ENCODE results near the gene OR13J1. TPM values are rescaled to one million over a fixed set of nuclear protein-coding genes. Genes with fewer than 3 reads are reported as not detected.

OR13J1 gene
- total and polyA plus RNA-seq, 4 donors = not detected

DNA sequence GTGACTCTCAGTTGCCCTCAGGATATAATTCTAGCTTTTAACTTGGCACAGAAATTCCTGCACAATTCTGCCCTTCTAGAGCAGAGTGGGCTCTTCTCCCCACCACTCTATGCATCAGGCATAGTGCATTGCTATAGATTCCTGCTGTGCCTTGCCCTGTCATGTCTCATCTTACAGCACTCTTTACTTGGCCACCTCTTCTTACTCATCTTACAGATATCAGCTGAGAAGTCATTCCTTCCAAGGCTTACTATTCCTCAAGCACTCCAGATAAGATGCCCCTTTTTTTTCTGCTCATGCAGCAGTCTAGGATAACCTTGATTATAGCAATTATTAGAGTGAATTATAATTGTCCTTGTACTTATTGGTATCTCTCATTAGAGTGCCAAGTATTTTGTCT lies 47.3 kb downstream of the OR13J1 start:
- no peak for DNase-seq
- Histone ChIP-seq H3K9me3 (ENCODE audit: control insufficient read depth, low read length) (no peaks in the 10 kb centered on the region), H3K4me1 (ENCODE audit: control insufficient read depth in 1 of 2, insufficient read depth in 2 of 2, low read length in 2 of 2) (no peaks in the 10 kb centered on the region), H3K27ac (ENCODE audit: low read depth in 1 of 2, low read length in 2 of 2) (no peak overlapping the region), H3K4me3 (ENCODE audit: low read length in 2 of 2) (no peak overlapping the region), H3K36me3 (ENCODE audit: control insufficient read depth in 1 of 2, insufficient read depth in 2 of 2, low read length in 1 of 2) (no peaks in the 10 kb centered on the region), H3K27me3 (ENCODE audit: control insufficient read depth in 1 of 2, insufficient read depth in 2 of 2, low read length in 1 of 2) (no peaks in the 10 kb centered on the region)
- no peak for ATAC-seq (ENCODE audit: low FRiP score)
- intact Hi-C loops (cut with DNase I) = no loop called here

DNA sequence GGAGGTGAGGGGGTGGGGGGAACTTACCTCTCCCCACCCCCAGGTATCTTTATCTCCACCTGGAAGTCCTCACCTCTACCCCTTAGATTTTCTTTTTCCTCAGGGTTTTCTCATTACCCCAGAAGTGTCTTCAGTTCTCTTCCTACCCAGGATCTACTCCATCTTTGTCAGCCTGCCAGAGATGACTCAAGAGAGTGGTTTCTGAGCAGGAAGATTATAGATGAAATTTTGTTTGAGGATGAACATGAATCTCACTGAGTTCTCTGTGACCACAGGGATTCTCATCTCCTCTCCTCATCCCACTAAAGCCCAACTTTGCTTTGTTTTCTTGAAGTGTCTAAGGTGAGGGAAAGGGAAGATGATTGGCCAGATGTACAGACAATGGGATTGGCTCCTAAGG lies 50.1 kb downstream of the OR13J1 start:
- DNase-seq = no peak
- H3K27me3 ChIP-seq (ENCODE audit: control insufficient read depth in 1 of 2, insufficient read depth in 2 of 2, low read length in 1 of 2) = no peaks in the 10 kb centered on the region
- H3K27ac ChIP-seq (ENCODE audit: low read depth in 1 of 2, low read length in 2 of 2) = no peak overlapping the region
- no peaks in the 10 kb centered on the region for H3K36me3 ChIP-seq (ENCODE audit: control insufficient read depth in 1 of 2, insufficient read depth in 2 of 2, low read length in 1 of 2)
- no peaks in the 10 kb centered on the region for H3K9me3 ChIP-seq (ENCODE audit: control insufficient read depth, low read length)
- intact Hi-C loops (cut with DNase I) = no loop called here
- ATAC-seq (ENCODE audit: low FRiP score) = no peak
- no peak overlapping the region for H3K4me3 ChIP-seq (ENCODE audit: low read length in 2 of 2)
- H3K4me1 ChIP-seq (ENCODE audit: control insufficient read depth in 1 of 2, insufficient read depth in 2 of 2, low read length in 2 of 2) = no peaks in the 10 kb centered on the region

Other genes with a start within 250 kb of the OR13J1 start
- gene SIT1, start 219.5 kb downstream of the OR13J1 start, total RNA-seq = 1 to 10 TPM in 1 of 2 donors, under 1 TPM in 1; 0.65 to 1.3 TPM
- 1 to 10 TPM; 1.0 to 1.1 TPM for gene SIT1, start 219.5 kb downstream of the OR13J1 start, polyA plus RNA-seq
- over 10,000 TPM; 14,949 to 16,694 TPM for gene RMRP, start 212.4 kb downstream of the OR13J1 start, total RNA-seq
- not detected for gene RMRP, start 212.4 kb downstream of the OR13J1 start, polyA plus RNA-seq
- 10 to 100 TPM; 53.7 to 79.6 TPM for gene CCDC107, start 212.1 kb downstream of the OR13J1 start, total RNA-seq
- 100 to 1,000 TPM in 1 of 2 donors, 10 to 100 TPM in 1; 65.7 to 224 TPM for gene CCDC107, start 212.1 kb downstream of the OR13J1 start, polyA plus RNA-seq
- gene ARHGEF39, start 205.2 kb downstream of the OR13J1 start, total RNA-seq = 1 to 10 TPM in 1 of 2 donors, under 1 TPM in 1; 0.75 to 1.7 TPM
- gene ARHGEF39, start 205.2 kb downstream of the OR13J1 start, polyA plus RNA-seq = 1 to 10 TPM in 1 of 2 donors, under 1 TPM in 1; 0.25 to 1.8 TPM
- gene CA9, start 196.5 kb downstream of the OR13J1 start, total RNA-seq = 1 to 10 TPM; 4.3 to 8.8 TPM
- gene CA9, start 196.5 kb downstream of the OR13J1 start, polyA plus RNA-seq = under 1 TPM in 1 of 2 donors, not detected in 1; 0.79 TPM
- gene TPM2, start 180.5 kb downstream of the OR13J1 start, total RNA-seq = 1,000 to 10,000 TPM; 1,614 to 5,973 TPM
- 1,000 to 10,000 TPM; 7,224 to 9,377 TPM for gene TPM2, start 180.5 kb downstream of the OR13J1 start, polyA plus RNA-seq
- 1,000 to 10,000 TPM in 1 of 2 donors, 100 to 1,000 TPM in 1; 735 to 1,271 TPM for gene TLN1, start 138.2 kb downstream of the OR13J1 start, total RNA-seq
- 100 to 1,000 TPM; 160 to 382 TPM for gene TLN1, start 138.2 kb downstream of the OR13J1 start, polyA plus RNA-seq
- 10 to 100 TPM; 39.5 to 51.3 TPM for gene CREB3, start 137.7 kb downstream of the OR13J1 start, total RNA-seq
- 10 to 100 TPM; 46.2 to 62.0 TPM for gene CREB3, start 137.7 kb downstream of the OR13J1 start, polyA plus RNA-seq
- 10 to 100 TPM; 83.8 to 83.9 TPM for gene GBA2, start 121.2 kb downstream of the OR13J1 start, total RNA-seq
- 100 to 1,000 TPM in 1 of 2 donors, 10 to 100 TPM in 1; 18.5 to 122 TPM for gene GBA2, start 121.2 kb downstream of the OR13J1 start, polyA plus RNA-seq
- gene RGP1, start 121.1 kb downstream of the OR13J1 start, total RNA-seq = 10 to 100 TPM; 30.0 to 32.4 TPM
- 10 to 100 TPM; 11.0 to 13.0 TPM for gene RGP1, start 121.1 kb downstream of the OR13J1 start, polyA plus RNA-seq
- gene MSMP, start 116.1 kb downstream of the OR13J1 start, total RNA-seq = 1 to 10 TPM; 2.0 TPM
- not detected for gene MSMP, start 116.1 kb downstream of the OR13J1 start, polyA plus RNA-seq
- 10 to 100 TPM; 39.7 to 45.6 TPM for gene NPR2, start 78.8 kb downstream of the OR13J1 start, total RNA-seq
- gene NPR2, start 78.8 kb downstream of the OR13J1 start, polyA plus RNA-seq = 10 to 100 TPM; 13.3 to 85.0 TPM
- 1 to 10 TPM in 1 of 2 donors, under 1 TPM in 1; 0.71 to 3.0 TPM for gene SPAG8, start 58.1 kb downstream of the OR13J1 start, total RNA-seq
- gene SPAG8, start 58.1 kb downstream of the OR13J1 start, polyA plus RNA-seq = 1 to 10 TPM in 1 of 2 donors, not detected in 1; 4.4 TPM
- 10 to 100 TPM; 21.3 to 26.0 TPM for gene HINT2, start 55.4 kb downstream of the OR13J1 start, total RNA-seq
- 10 to 100 TPM; 34.8 to 61.5 TPM for gene HINT2, start 55.4 kb downstream of the OR13J1 start, polyA plus RNA-seq
- gene FAM221B, start 41.7 kb downstream of the OR13J1 start, total RNA-seq = not detected
- gene FAM221B, start 41.7 kb downstream of the OR13J1 start, polyA plus RNA-seq = under 1 TPM in 1 of 2 donors, not detected in 1; 0.13 TPM
- gene TMEM8B, start 41.2 kb downstream of the OR13J1 start, total RNA-seq = 10 to 100 TPM; 16.3 to 20.8 TPM
- gene TMEM8B, start 41.2 kb downstream of the OR13J1 start, polyA plus RNA-seq = 10 to 100 TPM in 1 of 2 donors, 1 to 10 TPM in 1; 6.8 to 31.2 TPM
- gene HRCT1, start 35.8 kb upstream of the OR13J1 start, total RNA-seq = 10 to 100 TPM; 14.2 to 23.1 TPM
- 10 to 100 TPM; 17.4 to 25.7 TPM for gene HRCT1, start 35.8 kb upstream of the OR13J1 start, polyA plus RNA-seq
- 1 to 10 TPM; 4.0 to 4.5 TPM for gene SPAAR, start 39.1 kb upstream of the OR13J1 start, total RNA-seq
- gene SPAAR, start 39.1 kb upstream of the OR13J1 start, polyA plus RNA-seq = under 1 TPM in 1 of 2 donors, not detected in 1; 0.82 TPM
- gene OR2S2, start 87.8 kb upstream of the OR13J1 start, total RNA-seq = not detected
- not detected for gene OR2S2, start 87.8 kb upstream of the OR13J1 start, polyA plus RNA-seq
- 10 to 100 TPM; 28.9 to 34.1 TPM for gene RECK, start 166.5 kb upstream of the OR13J1 start, total RNA-seq
- 10 to 100 TPM in 1 of 2 donors, 1 to 10 TPM in 1; 6.0 to 19.9 TPM for gene RECK, start 166.5 kb upstream of the OR13J1 start, polyA plus RNA-seq